ENCODE data around the gene DUSP8.

DNA sequence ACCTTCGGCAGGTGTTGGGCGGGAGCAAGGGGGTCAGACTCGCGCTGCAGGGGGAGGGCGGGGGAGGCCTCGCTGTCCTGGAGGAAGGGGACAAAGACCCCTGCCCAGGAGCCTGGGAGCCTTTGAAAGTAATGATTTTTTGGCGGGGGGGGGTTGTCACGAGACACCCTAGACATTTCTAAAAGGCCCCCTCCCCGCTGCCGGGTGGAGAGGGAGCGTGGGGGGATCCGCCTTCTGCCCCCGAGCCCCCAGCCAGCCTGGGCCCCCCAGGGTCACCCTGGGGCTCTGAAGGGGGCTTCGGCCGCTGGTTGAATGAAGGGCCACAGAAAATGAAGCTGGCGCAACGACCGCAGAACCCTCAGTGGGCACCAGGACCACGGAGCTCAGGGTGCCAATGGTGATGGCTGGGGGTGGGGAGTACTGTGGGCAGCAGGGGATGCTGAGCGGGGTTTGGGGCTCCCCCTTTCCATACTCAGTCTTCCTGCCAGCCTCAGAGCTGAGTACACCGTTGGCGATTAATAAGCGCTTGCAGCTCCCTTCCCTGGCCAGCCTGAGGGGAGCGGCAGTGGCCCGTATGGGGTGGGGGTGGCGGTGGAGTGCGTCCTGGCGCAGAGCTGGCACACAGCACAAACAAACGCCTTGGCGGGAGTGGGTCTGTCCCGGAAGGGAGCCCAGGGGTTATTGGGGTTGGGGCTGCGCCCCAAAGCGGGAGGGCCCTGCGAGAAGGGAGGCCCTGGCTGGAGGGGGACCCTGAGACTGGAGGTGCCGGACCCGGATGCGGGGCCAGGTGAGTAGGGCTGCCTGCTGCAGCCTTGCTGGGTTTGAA, 1.2 kb upstream of the DUSP8 start:
- TF ChIP-seq ELF4 (CRISPR knock-in tag; IDR thresholded peaks at IDR 0.05; ENCODE audit: low read depth) (no peak), CTCF (IDR thresholded peaks at IDR 0.05) (no peak), ATF3 (CRISPR knock-in tag; conservative IDR thresholded peaks at IDR 0.05) (no peak), CREB1 (CRISPR knock-in tag; IDR thresholded peaks at IDR 0.05) (no peak)
- TF ChIP-seq, protein P1, sequence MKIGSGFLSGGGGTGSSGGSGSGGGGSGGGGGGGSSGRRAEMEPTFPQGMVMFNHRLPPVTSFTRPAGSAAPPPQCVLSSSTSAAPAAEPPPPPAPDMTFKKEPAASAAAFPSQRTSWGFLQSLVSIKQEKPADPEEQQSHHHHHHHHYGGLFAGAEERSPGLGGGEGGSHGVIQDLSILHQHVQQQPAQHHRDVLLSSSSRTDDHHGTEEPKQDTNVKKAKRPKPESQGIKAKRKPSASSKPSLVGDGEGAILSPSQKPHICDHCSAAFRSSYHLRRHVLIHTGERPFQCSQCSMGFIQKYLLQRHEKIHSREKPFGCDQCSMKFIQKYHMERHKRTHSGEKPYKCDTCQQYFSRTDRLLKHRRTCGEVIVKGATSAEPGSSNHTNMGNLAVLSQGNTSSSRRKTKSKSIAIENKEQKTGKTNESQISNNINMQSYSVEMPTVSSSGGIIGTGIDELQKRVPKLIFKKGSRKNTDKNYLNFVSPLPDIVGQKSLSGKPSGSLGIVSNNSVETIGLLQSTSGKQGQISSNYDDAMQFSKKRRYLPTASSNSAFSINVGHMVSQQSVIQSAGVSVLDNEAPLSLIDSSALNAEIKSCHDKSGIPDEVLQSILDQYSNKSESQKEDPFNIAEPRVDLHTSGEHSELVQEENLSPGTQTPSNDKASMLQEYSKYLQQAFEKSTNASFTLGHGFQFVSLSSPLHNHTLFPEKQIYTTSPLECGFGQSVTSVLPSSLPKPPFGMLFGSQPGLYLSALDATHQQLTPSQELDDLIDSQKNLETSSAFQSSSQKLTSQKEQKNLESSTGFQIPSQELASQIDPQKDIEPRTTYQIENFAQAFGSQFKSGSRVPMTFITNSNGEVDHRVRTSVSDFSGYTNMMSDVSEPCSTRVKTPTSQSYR (CRISPR knock-in tag; IDR thresholded peaks at IDR 0.05), result no peak
- TF ChIP-seq, protein P2, sequence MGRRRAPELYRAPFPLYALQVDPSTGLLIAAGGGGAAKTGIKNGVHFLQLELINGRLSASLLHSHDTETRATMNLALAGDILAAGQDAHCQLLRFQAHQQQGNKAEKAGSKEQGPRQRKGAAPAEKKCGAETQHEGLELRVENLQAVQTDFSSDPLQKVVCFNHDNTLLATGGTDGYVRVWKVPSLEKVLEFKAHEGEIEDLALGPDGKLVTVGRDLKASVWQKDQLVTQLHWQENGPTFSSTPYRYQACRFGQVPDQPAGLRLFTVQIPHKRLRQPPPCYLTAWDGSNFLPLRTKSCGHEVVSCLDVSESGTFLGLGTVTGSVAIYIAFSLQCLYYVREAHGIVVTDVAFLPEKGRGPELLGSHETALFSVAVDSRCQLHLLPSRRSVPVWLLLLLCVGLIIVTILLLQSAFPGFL (CRISPR knock-in tag; IDR thresholded peaks at IDR 0.05; ENCODE audit: borderline replicate concordance), result no peak

Data from WTC11 (cell line).